Measurements from ENCODE around the gene LZTS2. TPM values are rescaled to one million over a fixed set of nuclear protein-coding genes. Genes with fewer than 3 reads are reported as not detected.
"Not testable (repeated sequence)": the region's sequence is repeated elsewhere in the genome, so short reads cannot be mapped to it uniquely, and the experiment has no call there.

Gene LZTS2
- total and polyA plus RNA-seq, 10 donors, result 21.8 to 76.6 (median 54.6) TPM

GRCh38 chr10:101032637-101033224, 33.1 kb downstream of the LZTS2 start:
- 5 to 63% (median 8%) methylated on average over 1 to 6 of the region's 6 CpGs for WGBS, 5 donors
- peaks cover 5 to 34% (median 30%) of the 10 kb centered on the region in 6 donors for H3K36me3 ChIP-seq
- peak overlapping the region; percentile 50 to 82 (median 75) for H3K4me3 ChIP-seq
- DNase-seq, result no peak
- H3K9me3 ChIP-seq, result no peaks in the 10 kb centered on the region
- intact Hi-C loops (cut with DNase I; ENCODE audit: low total_unique reads), result no loop called here
- H3K27ac ChIP-seq, result peak overlapping the region; percentile 81 to 97 (median 94)
- TF ChIP-seq POLR2A (IDR thresholded peaks at IDR 0.05) (no peak), CTCF (IDR thresholded peaks at IDR 0.05 in 8 of 11, conservative IDR thresholded peaks at IDR 0.05 in 3 of 11) (no peak), POLR2AphosphoS5 (IDR thresholded peaks at IDR 0.05) (peak in 1 of 3 donors; percentile 2)
- H3K27me3 ChIP-seq (replicated peaks in 1 of 7), result peaks cover 0 to 24% (median 0%) of the 10 kb centered on the region in 7 donors
- peaks cover 6 to 58% (median 33%) of the 10 kb centered on the region in 6 donors for H3K4me1 ChIP-seq

GRCh38 chr10:101033276-101033675, 33.7 kb downstream of the LZTS2 start:
- TF ChIP-seq POLR2AphosphoS5 (IDR thresholded peaks at IDR 0.05) (no peak), CTCF (IDR thresholded peaks at IDR 0.05 in 8 of 11, conservative IDR thresholded peaks at IDR 0.05 in 3 of 11) (no peak), POLR2A (IDR thresholded peaks at IDR 0.05) (no peak)
- H3K36me3 ChIP-seq, result peaks cover 5 to 39% (median 35%) of the 10 kb centered on the region in 6 donors
- H3K9me3 ChIP-seq, result no peaks in the 10 kb centered on the region
- H3K4me1 ChIP-seq, result peaks cover 6 to 58% (median 33%) of the 10 kb centered on the region in 6 donors
- intact Hi-C loops (cut with DNase I; ENCODE audit: low total_unique reads), result no loop called here
- H3K4me3 ChIP-seq, result peak overlapping the region in 4 of 8 donors; percentile 50 to 82 (median 66)
- 65 to 77% (median 75%) methylated on average over 3 of the region's 3 CpGs for WGBS, 5 donors
- H3K27me3 ChIP-seq (replicated peaks in 1 of 7), result peaks cover 0 to 24% (median 0%) of the 10 kb centered on the region in 7 donors
- no peak for DNase-seq
- peak overlapping the region in 7 of 8 donors; percentile 92 to 97 (median 95) for H3K27ac ChIP-seq

- H3K36me3 ChIP-seq, result peaks cover 5 to 51% (median 44%) of the 10 kb centered on the region in 6 donors
- DNase-seq; H3K27ac ChIP-seq; intact Hi-C loops (cut with DNase I; ENCODE audit: low total_unique reads); H3K9me3 ChIP-seq; H3K4me3 ChIP-seq: not testable (repeated sequence)
- WGBS, 5 donors, result 86 to 95% (median 93%) methylated on average over 4 of the region's 4 CpGs
- peaks cover 6 to 47% (median 28%) of the 10 kb centered on the region in 6 donors for H3K4me1 ChIP-seq
- peaks cover 0 to 15% (median 0%) of the 10 kb centered on the region in 7 donors for H3K27me3 ChIP-seq (replicated peaks in 1 of 7)
Measured at GRCh38 chr10:101034404-101034803, 34.8 kb downstream of the LZTS2 start.

GRCh38 chr10:101035314-101035713, 35.7 kb downstream of the LZTS2 start:
- 92 to 95% (median 92%) methylated on average over 5 to 7 of the region's 7 CpGs for WGBS, 5 donors

More at GRCh38 chr10:101035314-101035713, 35.7 kb downstream of the LZTS2 start:
- Histone ChIP-seq H3K4me3 (no peak overlapping the region), H3K9me3 (no peaks in the 10 kb centered on the region), H3K27ac (no peak overlapping the region), H3K27me3 (replicated peaks in 1 of 7) (peaks cover 0 to 6% (median 0%) of the 10 kb centered on the region in 7 donors), H3K4me1 (peaks cover 6 to 38% (median 24%) of the 10 kb centered on the region in 6 donors), H3K36me3 (peaks cover 5 to 59% (median 49%) of the 10 kb centered on the region in 6 donors)
- peak; percentile 59 for DNase-seq
- TF ChIP-seq CTCF (IDR thresholded peaks at IDR 0.05 in 8 of 11, conservative IDR thresholded peaks at IDR 0.05 in 3 of 11) (no peak), POLR2AphosphoS5 (IDR thresholded peaks at IDR 0.05) (no peak), POLR2A (IDR thresholded peaks at IDR 0.05) (no peak)
- intact Hi-C loops (cut with DNase I; ENCODE audit: low total_unique reads), result no loop called here
